ENCODE measurements around the gene LDLR. TPM values are rescaled to one million over a fixed set of nuclear protein-coding genes. Genes with fewer than 3 reads are reported as not detected.

The LDLR gene
- 158 TPM for total RNA-seq (ENCODE audit: unreplicated experiment)
- long read RNA-seq, transcript LDLR-208 (18 exons, 3,617 nt): major isoform, 12 of 19 reads
- long read RNA-seq, partial matches to known transcripts: 3 of 19 reads
- long read RNA-seq, other reads (novel, unspliced or antisense): 3 of 19 reads

DNA sequence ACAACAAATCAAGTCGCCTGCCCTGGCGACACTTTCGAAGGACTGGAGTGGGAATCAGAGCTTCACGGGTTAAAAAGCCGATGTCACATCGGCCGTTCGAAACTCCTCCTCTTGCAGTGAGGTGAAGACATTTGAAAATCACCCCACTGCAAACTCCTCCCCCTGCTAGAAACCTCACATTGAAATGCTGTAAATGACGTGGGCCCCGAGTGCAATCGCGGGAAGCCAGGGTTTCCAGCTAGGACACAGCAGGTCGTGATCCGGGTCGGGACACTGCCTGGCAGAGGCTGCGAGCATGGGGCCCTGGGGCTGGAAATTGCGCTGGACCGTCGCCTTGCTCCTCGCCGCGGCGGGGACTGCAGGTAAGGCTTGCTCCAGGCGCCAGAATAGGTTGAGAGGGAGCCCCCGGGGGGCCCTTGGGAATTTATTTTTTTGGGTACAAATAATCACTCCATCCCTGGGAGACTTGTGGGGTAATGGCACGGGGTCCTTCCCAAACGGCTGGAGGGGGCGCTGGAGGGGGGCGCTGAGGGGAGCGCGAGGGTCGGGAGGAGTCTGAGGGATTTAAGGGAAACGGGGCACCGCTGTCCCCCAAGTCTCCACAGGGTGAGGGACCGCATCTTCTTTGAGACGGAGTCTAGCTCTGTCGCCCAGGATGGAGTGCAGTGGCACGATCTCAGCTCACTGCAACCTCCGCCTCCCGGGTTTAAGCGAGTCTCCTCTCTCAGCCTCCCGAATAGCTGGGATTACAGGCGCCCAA, at the start of gene LDLR:
TSS of gene LDLR (plus strand) at position 210 of the 760 bp plus-strand sequence. CDS start at position 296, 86 bp downstream.
- DNase-seq (ENCODE audit: low spot score): peak; percentile 83
- Mint-ChIP-seq H3K27ac (ENCODE audit: unreplicated experiment) (peak within 1 kb of the TSS; percentile 100), H3K36me3 (ENCODE audit: low read depth, unreplicated experiment) (peaks cover 23% of the 10 kb centered on the region), H3K9me3 (ENCODE audit: unreplicated experiment) (no peaks in the 10 kb centered on the region), H3K27me3 (ENCODE audit: unreplicated experiment) (peaks cover 15% of the 10 kb centered on the region), H3K4me1 (ENCODE audit: unreplicated experiment) (peaks cover 30% of the 10 kb centered on the region), H3K4me3 (ENCODE audit: unreplicated experiment) (peak within 1 kb of the TSS; percentile 95)
- TF ChIP-seq, protein P1, sequence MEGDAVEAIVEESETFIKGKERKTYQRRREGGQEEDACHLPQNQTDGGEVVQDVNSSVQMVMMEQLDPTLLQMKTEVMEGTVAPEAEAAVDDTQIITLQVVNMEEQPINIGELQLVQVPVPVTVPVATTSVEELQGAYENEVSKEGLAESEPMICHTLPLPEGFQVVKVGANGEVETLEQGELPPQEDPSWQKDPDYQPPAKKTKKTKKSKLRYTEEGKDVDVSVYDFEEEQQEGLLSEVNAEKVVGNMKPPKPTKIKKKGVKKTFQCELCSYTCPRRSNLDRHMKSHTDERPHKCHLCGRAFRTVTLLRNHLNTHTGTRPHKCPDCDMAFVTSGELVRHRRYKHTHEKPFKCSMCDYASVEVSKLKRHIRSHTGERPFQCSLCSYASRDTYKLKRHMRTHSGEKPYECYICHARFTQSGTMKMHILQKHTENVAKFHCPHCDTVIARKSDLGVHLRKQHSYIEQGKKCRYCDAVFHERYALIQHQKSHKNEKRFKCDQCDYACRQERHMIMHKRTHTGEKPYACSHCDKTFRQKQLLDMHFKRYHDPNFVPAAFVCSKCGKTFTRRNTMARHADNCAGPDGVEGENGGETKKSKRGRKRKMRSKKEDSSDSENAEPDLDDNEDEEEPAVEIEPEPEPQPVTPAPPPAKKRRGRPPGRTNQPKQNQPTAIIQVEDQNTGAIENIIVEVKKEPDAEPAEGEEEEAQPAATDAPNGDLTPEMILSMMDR (IDR thresholded peaks at IDR 0.05; ENCODE audit: unreplicated experiment): no peak

DNA sequence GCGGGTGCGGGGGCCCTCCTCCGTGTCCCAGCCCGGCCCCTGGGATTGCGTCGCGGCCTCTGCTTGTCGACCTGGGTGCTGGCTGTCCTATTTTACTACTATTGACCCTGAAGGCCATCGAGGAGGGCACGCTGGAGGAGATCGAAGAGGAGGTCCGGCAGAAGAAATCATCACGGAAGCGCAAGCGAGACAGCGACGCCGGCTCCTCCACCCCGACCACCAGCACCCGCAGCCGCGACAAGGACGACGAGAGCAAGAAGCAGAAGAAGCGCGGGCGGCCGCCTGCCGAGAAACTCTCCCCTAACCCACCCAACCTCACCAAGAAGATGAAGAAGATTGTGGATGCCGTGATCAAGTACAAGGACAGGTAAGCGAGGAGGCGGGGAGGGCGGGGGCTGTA, 48.1 kb upstream of the LDLR start:
- no peaks in the 10 kb centered on the region for H3K9me3 Mint-ChIP-seq (ENCODE audit: unreplicated experiment)
- H3K27ac Mint-ChIP-seq (ENCODE audit: unreplicated experiment): no peak overlapping the region
- peaks cover 11% of the 10 kb centered on the region for H3K27me3 Mint-ChIP-seq (ENCODE audit: unreplicated experiment)
- H3K4me1 Mint-ChIP-seq (ENCODE audit: unreplicated experiment): no peaks in the 10 kb centered on the region
- peaks cover 61% of the 10 kb centered on the region for H3K36me3 Mint-ChIP-seq (ENCODE audit: low read depth, unreplicated experiment)
- H3K4me3 Mint-ChIP-seq (ENCODE audit: unreplicated experiment): no peak overlapping the region
- no peak for DNase-seq (ENCODE audit: low spot score)
- TF ChIP-seq, protein P1 (IDR thresholded peaks at IDR 0.05; ENCODE audit: unreplicated experiment): no peak

GRCh38 chr19:11041966-11042627, 47.2 kb upstream of the LDLR start:
- peak overlapping the region; percentile 51 for H3K4me3 Mint-ChIP-seq (ENCODE audit: unreplicated experiment)
- H3K27ac Mint-ChIP-seq (ENCODE audit: unreplicated experiment): no peak overlapping the region
- no peaks in the 10 kb centered on the region for H3K4me1 Mint-ChIP-seq (ENCODE audit: unreplicated experiment)
- no peak for DNase-seq (ENCODE audit: low spot score)
- no peaks in the 10 kb centered on the region for H3K9me3 Mint-ChIP-seq (ENCODE audit: unreplicated experiment)
- H3K36me3 Mint-ChIP-seq (ENCODE audit: low read depth, unreplicated experiment): peaks cover 59% of the 10 kb centered on the region
- H3K27me3 Mint-ChIP-seq (ENCODE audit: unreplicated experiment): peaks cover 7% of the 10 kb centered on the region
- TF ChIP-seq, protein P1 (IDR thresholded peaks at IDR 0.05; ENCODE audit: unreplicated experiment): no peak

GRCh38 chr19:11044431-11044830, 44.8 kb upstream of the LDLR start:
- H3K9me3 Mint-ChIP-seq (ENCODE audit: unreplicated experiment): no peaks in the 10 kb centered on the region
- peaks cover 4% of the 10 kb centered on the region for H3K4me1 Mint-ChIP-seq (ENCODE audit: unreplicated experiment)
- H3K4me3 Mint-ChIP-seq (ENCODE audit: unreplicated experiment): peak overlapping the region; percentile 83
- H3K27ac Mint-ChIP-seq (ENCODE audit: unreplicated experiment): no peak overlapping the region
- peaks cover 53% of the 10 kb centered on the region for H3K36me3 Mint-ChIP-seq (ENCODE audit: low read depth, unreplicated experiment)
- no peak for DNase-seq (ENCODE audit: low spot score)
- H3K27me3 Mint-ChIP-seq (ENCODE audit: unreplicated experiment): peaks cover 6% of the 10 kb centered on the region
- TF ChIP-seq, protein P1 (IDR thresholded peaks at IDR 0.05; ENCODE audit: unreplicated experiment): no peak
